K562 (cell line): Measurements from ENCODE around the gene MBP. TPM values are rescaled to one million over a fixed set of nuclear protein-coding genes. Genes with fewer than 3 reads are reported as not detected.

Experiments used
- ATAC-seq: fragments of 200-7000 bp; cut with Tn5 transposase; 3 replicates; pipeline ENCODE4 v1.9.1; 2020; ENCODE audit warnings: moderate library complexity
- BruUV-seq: library from RNA; stranded (reverse); fragments of 400-500 nt; replicated peaks from 2 replicates; lab custom pipeline; 2021; lab: Mats Ljungman, UMichigan
- CTCF ChIA-PET: fragments of 300-600 bp; formaldehyde crosslinking; extraction: SDS; loops from one replicate; lab custom pipeline; 2021; ENCODE audit warnings: low intra/inter-chr PET ratio; lab: Yijun Ruan, JAX
- POLR2A ChIA-PET: fragments of 300-600, 350-650 bp; sonication (Branson Sonifier 250); formaldehyde crosslinking; extraction: SDS; loops from one replicate; lab custom pipeline; 2021; ENCODE audit warnings: antibody characterized with exemption, inconsistent platforms; lab: Yijun Ruan, JAX
- DNase-seq, 4 experiments: peaks; one replicate each; pipeline versions ENCODE4 v3.0.0 to v3.0.0-alpha.2; 2011 to 2018; ENCODE audit warnings: low spot score in 3 of 4, mixed read lengths in 3 of 4; ENCODE audit errors: extremely low read depth in 1 of 4
- FAIRE-seq: peaks from 2 replicates; lab custom pipeline; 2011; peaks lifted over from hg19 to GRCh38; lab: Jason Lieb, UNC
- H2AFZ ChIP-seq: 2 replicates; pipeline ENCODE4 v1.6.0; 2011; ENCODE audit warnings: low read depth, low read length, control low read depth, inconsistent platforms
- H3K27ac ChIP-seq: fragments of 200-600 bp; 3 replicates; pipeline ENCODE4 v1.8.0; 2011; ENCODE audit warnings: low read depth, mild to moderate bottlenecking, control low read depth, inconsistent platforms, low read length, moderate library complexity, mixed read lengths; ENCODE audit errors: extremely low read depth
- H3K27me3 ChIP-seq, 2 experiments: fragments of 300-600 bp in 1 of 2; 2 replicates in 1 of 2; 3 replicates in 1 of 2; pipeline versions ENCODE4 v1.6.0 to v1.8.0; 2011; ENCODE audit warnings: inconsistent platforms in 2 of 2, low read length in 2 of 2, mild to moderate bottlenecking in 1 of 2, mixed read lengths in 1 of 2, moderate library complexity in 1 of 2; ENCODE audit not compliant: control insufficient read depth in 2 of 2, insufficient read depth in 2 of 2
- H3K36me3 ChIP-seq: fragments of 300-600 bp; 3 replicates; pipeline ENCODE4 v1.8.0; 2011; ENCODE audit warnings: mild to moderate bottlenecking, low read length, inconsistent platforms; ENCODE audit not compliant: control insufficient read depth, insufficient read depth
- H3K4me1 ChIP-seq, 2 experiments: fragments of 200-600 bp in 1 of 2; replicated peaks in 1 of 2; 2 replicates in 1 of 2; 3 replicates in 1 of 2; pipeline versions ENCODE4 v1.5.1 to v1.8.0; 2011; ENCODE audit warnings: inconsistent platforms in 2 of 2, low read length in 2 of 2, mild to moderate bottlenecking in 1 of 2, mixed read lengths in 1 of 2, moderate library complexity in 1 of 2; ENCODE audit not compliant: control insufficient read depth in 2 of 2, insufficient read depth in 2 of 2
- H3K4me2 ChIP-seq: 2 replicates; pipeline ENCODE4 v1.6.1; 2011; ENCODE audit warnings: low read length, control low read depth, inconsistent platforms, mixed read lengths; ENCODE audit not compliant: insufficient read depth
- H3K4me3 ChIP-seq: fragments of 200-600 bp; sonication (generic), shearing (Covaris generic); 2 replicates; pipeline ENCODE4 v1.5.1; 2016; ENCODE audit warnings: control low read depth, inconsistent platforms
- H3K79me2 ChIP-seq: fragments of 200-600 bp; 3 replicates; pipeline ENCODE4 v1.8.0; 2011; ENCODE audit warnings: low read length, inconsistent platforms; ENCODE audit not compliant: control insufficient read depth, insufficient read depth
- H3K9ac ChIP-seq, 2 experiments: 2 replicates each; pipeline versions ENCODE4 v1.6.0 to v1.6.1; 2011; ENCODE audit warnings: low read depth in 2 of 2, low read length in 2 of 2, control low read depth in 1 of 2, inconsistent platforms in 1 of 2, mild to moderate bottlenecking in 1 of 2, mixed read lengths in 1 of 2; ENCODE audit not compliant: insufficient read depth in 1 of 2
- H3K9me1 ChIP-seq: one replicate; pipeline ENCODE4 v1.6.0; 2011; ENCODE audit warnings: inconsistent platforms, mild to moderate bottlenecking, low read length, moderate library complexity; ENCODE audit not compliant: control insufficient read depth, insufficient read depth
- H3K9me3 ChIP-seq: replicated peaks from 2 replicates; pipeline ENCODE4 v1.5.1; 2011; ENCODE audit warnings: low read depth, low read length, inconsistent platforms; ENCODE audit not compliant: control insufficient read depth, insufficient read depth
- H4K20me1 ChIP-seq: replicated peaks from 2 replicates; pipeline ENCODE4 v1.6.1; 2011; ENCODE audit warnings: low read length, inconsistent platforms, mixed read lengths; ENCODE audit not compliant: control insufficient read depth, insufficient read depth
- FIP1L1 ChIP-seq: fragments of 200-400 bp; formaldehyde crosslinking; IDR thresholded peaks from 2 replicates; pipeline ENCODE4 v1.6.1; 2018; ENCODE audit warnings: mild to moderate bottlenecking, low read depth, low read length; ENCODE audit not compliant: poor library complexity, severe bottlenecking
- IRF2 ChIP-seq: sonication (generic); formaldehyde crosslinking; IDR thresholded peaks from 2 replicates; pipeline ENCODE4 v1.8.1; 2022; ENCODE audit warnings: mild to moderate bottlenecking, missing genetic modification reagents
- NR2C1 ChIP-seq, 2 experiments: fragments of 450-650 bp; IDR thresholded peaks; 2 replicates each; pipeline ENCODE4 v1.6.1; 2017; ENCODE audit warnings: mild to moderate bottlenecking in 2 of 2, antibody characterized with exemption in 1 of 2, inconsistent platforms in 1 of 2, missing compliant biosample characterization in 1 of 2, missing genetic modification characterization in 1 of 2
- SMC3 ChIP-seq: conservative IDR thresholded peaks from 2 replicates; pipeline ENCODE4 v1.6.1; 2011; ENCODE audit warnings: low read depth, low read length, improper control_type of control experiment; ENCODE audit not compliant: insufficient read depth
- SP2 ChIP-seq: IDR thresholded peaks from 2 replicates; pipeline ENCODE4 v1.6.1; 2011; ENCODE audit warnings: mild to moderate bottlenecking, low read depth, low read length, moderate library complexity; ENCODE audit not compliant: poor library complexity, severe bottlenecking; ENCODE audit errors: extremely low read depth
- ZNF239 ChIP-seq: fragments of 250-450 bp; sonication (Bioruptor Pico); IDR thresholded peaks from 2 replicates; pipeline ENCODE4 v1.4.0; 2020; ENCODE audit warnings: mild to moderate bottlenecking
- ZNF583 ChIP-seq: fragments of 250-450 bp; sonication (Bioruptor Pico); IDR thresholded peaks from 2 replicates; pipeline ENCODE4 v1.4.0; 2020
- WGBS: fragments of 100-300 bp; shearing (Covaris generic); methylation state at CpG from one replicate; pipeline ENCODE4 v1.1.6; 2016; ENCODE audit warnings: low coverage, mixed read lengths; ENCODE audit not compliant: insufficient coverage; ENCODE audit errors: missing lambda C conversion rate; 5-methylcytosine and 5-hydroxymethylcytosine counted together
- in situ Hi-C: fragments of 300-500 bp; cut with MboI; formaldehyde crosslinking; loops from 4 replicates; pipeline ENCODE4 v1.15.0; 2018; ENCODE audit warnings: inconsistent platforms, mixed read lengths
- intact Hi-C: fragments of 100-400 bp; cut with micrococcal nuclease; formaldehyde crosslinking; loops from 2 replicates; pipeline ENCODE4 v1.14.2; 2022
- polyA plus RNA-seq, 8 experiments: library from polyadenylated mRNA; depleted of rRNA in 4 of 8; stranded (reverse) in 5 of 8; unstranded in 3 of 8; fragments of >200 nt; fragmentation: Nextera tagmentation in 2 of 8; fragmentation: Illumina TruSeq in 1 of 8; extraction: Ambion mirVana in 2 of 8; extraction: Trizol in 1 of 8; gene quantifications; 2 replicates each; pipeline versions ENCODE4 v1.2.1 to v1.2.3, GENCODE V29; 2011 to 2014; ENCODE audit warnings: inconsistent platforms in 1 of 8, missing spikeins in 1 of 8
- total RNA-seq, 7 experiments: library from RNA; depleted of rRNA in 6 of 7; stranded (reverse); fragments of >200 nt in 6 of 7; fragmentation: Illumina TruSeq in 2 of 7; extraction: Trizol in 2 of 7; gene quantifications; 2 replicates each; pipeline versions ENCODE4 v1.2.1 to v1.2.3, GENCODE V29; 2011 to 2021; ENCODE audit warnings: low replicate concordance in 1 of 7
- TF ChIP-seq, protein P1 (sequence below), 2 experiments: fragments of 450-650 bp; IDR thresholded peaks; 2 replicates each; pipeline ENCODE4 v1.6.1; 2016; ENCODE audit warnings: mild to moderate bottlenecking in 2 of 2, borderline replicate concordance in 1 of 2, low read depth in 1 of 2, moderate library complexity in 1 of 2
- TF ChIP-seq, protein P2 (sequence below): fragments of 250-450 bp; sonication (Bioruptor Pico); IDR thresholded peaks from 2 replicates; pipeline ENCODE4 v1.5.0; 2021
- TF ChIP-seq, protein P3 (sequence below), 2 experiments: IDR thresholded peaks; 2 replicates each; pipeline ENCODE4 v1.6.1; 2011; ENCODE audit warnings: borderline replicate concordance in 1 of 2, control low read depth in 1 of 2, low read depth in 1 of 2, low read length in 1 of 2, mild to moderate bottlenecking in 1 of 2, mixed read lengths in 1 of 2, moderate library complexity in 1 of 2; ENCODE audit not compliant: insufficient read depth in 1 of 2, insufficient read length in 1 of 2, poor library complexity in 1 of 2, severe bottlenecking in 1 of 2; ENCODE audit errors: extremely low read depth in 1 of 2

MBP gene
- total and polyA plus RNA-seq, 9 of the 15 experiments (the other 6 are each of a cell fraction or from before 2014, with no cell fraction given): 0.09 TPM; not detected in 8

DNA sequence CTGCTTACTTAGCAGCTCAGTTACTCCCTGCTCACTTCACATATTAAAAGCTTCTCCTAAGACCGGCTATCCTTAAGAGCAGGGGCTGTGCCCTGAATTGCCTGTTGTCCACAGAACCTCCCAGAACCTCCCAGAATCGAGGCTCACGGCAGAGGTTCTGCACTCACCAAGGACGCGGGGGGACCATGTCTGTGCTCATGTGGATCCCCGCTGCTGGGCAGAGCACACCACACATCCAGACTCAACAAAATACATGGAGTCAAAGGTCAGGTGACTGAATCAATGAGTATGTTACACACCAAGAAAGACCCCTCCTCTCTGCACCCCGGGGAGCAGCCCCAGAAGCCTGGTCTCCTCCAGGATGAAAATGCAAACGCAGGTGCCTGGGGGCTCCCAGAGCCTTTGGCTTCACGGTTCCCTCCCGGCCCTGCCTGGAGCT, 149.0 kb downstream of the MBP start:
- ChIA-PET POLR2A (interaction anchor here (0.6 kb wide), 1 partner anchor 14 kb away, joined by 3 read pairs; no protein-coding TSS in a partner anchor), CTCF (interaction anchor here (2.0 to 2.1 kb wide), 2 partner anchors 109 to 181 kb away, joined by 10 to 20 read pairs; no protein-coding TSS in a partner anchor)
- H3K9me3 ChIP-seq: no peaks in the 10 kb centered on the region
- H3K27ac ChIP-seq: no peak overlapping the region
- intact Hi-C loops (loop anchor here (1.0 to 2.0 kb wide), 3 partner anchors 61 to 181 kb away; no protein-coding TSS in a partner anchor), in situ Hi-C loops (loop anchor here (5.0 kb wide), 1 partner anchor 176 kb away; no protein-coding TSS in a partner anchor)
- ATAC-seq (peak; percentile 12; the same call in 1 of the 3 replicates), FAIRE-seq (no peak), DNase-seq (no peak)
- no peaks in the 10 kb centered on the region; the same call in 1 of the 2 replicates for H4K20me1 ChIP-seq
- H3K79me2 ChIP-seq: no peaks in the 10 kb centered on the region
- no peak overlapping the region for H2AFZ ChIP-seq
- BruUV-seq: no TSS peak
- H3K27me3 ChIP-seq: peaks cover 25 to 73% of the 10 kb centered on the region in 2 experiments
- no peak overlapping the region for H3K9ac ChIP-seq
- no peaks in the 10 kb centered on the region for H3K36me3 ChIP-seq
- 5% methylated on average over 8 of the region's 10 CpGs for WGBS
- peaks cover 0 to 8% of the 10 kb centered on the region in 2 experiments; a peak in 2 of 5 replicates for H3K4me1 ChIP-seq
- no peak overlapping the region for H3K4me3 ChIP-seq
- H3K4me2 ChIP-seq: no peak overlapping the region
- H3K9me1 ChIP-seq: no peaks in the 10 kb centered on the region
- no peak for TF ChIP-seq IRF2 (CRISPR knock-in tag)
- TF ChIP-seq NR2C1 (IDR thresholded peaks at IDR 0.05): no peak
- no peak for TF ChIP-seq NR2C1 (tag; IDR thresholded peaks at IDR 0.05)
- TF ChIP-seq SMC3: no peak
- TF ChIP-seq FIP1L1: no peak
- TF ChIP-seq ZNF583 (CRISPR knock-in tag): no peak
- TF ChIP-seq SP2: no peak
- TF ChIP-seq, protein P1, sequence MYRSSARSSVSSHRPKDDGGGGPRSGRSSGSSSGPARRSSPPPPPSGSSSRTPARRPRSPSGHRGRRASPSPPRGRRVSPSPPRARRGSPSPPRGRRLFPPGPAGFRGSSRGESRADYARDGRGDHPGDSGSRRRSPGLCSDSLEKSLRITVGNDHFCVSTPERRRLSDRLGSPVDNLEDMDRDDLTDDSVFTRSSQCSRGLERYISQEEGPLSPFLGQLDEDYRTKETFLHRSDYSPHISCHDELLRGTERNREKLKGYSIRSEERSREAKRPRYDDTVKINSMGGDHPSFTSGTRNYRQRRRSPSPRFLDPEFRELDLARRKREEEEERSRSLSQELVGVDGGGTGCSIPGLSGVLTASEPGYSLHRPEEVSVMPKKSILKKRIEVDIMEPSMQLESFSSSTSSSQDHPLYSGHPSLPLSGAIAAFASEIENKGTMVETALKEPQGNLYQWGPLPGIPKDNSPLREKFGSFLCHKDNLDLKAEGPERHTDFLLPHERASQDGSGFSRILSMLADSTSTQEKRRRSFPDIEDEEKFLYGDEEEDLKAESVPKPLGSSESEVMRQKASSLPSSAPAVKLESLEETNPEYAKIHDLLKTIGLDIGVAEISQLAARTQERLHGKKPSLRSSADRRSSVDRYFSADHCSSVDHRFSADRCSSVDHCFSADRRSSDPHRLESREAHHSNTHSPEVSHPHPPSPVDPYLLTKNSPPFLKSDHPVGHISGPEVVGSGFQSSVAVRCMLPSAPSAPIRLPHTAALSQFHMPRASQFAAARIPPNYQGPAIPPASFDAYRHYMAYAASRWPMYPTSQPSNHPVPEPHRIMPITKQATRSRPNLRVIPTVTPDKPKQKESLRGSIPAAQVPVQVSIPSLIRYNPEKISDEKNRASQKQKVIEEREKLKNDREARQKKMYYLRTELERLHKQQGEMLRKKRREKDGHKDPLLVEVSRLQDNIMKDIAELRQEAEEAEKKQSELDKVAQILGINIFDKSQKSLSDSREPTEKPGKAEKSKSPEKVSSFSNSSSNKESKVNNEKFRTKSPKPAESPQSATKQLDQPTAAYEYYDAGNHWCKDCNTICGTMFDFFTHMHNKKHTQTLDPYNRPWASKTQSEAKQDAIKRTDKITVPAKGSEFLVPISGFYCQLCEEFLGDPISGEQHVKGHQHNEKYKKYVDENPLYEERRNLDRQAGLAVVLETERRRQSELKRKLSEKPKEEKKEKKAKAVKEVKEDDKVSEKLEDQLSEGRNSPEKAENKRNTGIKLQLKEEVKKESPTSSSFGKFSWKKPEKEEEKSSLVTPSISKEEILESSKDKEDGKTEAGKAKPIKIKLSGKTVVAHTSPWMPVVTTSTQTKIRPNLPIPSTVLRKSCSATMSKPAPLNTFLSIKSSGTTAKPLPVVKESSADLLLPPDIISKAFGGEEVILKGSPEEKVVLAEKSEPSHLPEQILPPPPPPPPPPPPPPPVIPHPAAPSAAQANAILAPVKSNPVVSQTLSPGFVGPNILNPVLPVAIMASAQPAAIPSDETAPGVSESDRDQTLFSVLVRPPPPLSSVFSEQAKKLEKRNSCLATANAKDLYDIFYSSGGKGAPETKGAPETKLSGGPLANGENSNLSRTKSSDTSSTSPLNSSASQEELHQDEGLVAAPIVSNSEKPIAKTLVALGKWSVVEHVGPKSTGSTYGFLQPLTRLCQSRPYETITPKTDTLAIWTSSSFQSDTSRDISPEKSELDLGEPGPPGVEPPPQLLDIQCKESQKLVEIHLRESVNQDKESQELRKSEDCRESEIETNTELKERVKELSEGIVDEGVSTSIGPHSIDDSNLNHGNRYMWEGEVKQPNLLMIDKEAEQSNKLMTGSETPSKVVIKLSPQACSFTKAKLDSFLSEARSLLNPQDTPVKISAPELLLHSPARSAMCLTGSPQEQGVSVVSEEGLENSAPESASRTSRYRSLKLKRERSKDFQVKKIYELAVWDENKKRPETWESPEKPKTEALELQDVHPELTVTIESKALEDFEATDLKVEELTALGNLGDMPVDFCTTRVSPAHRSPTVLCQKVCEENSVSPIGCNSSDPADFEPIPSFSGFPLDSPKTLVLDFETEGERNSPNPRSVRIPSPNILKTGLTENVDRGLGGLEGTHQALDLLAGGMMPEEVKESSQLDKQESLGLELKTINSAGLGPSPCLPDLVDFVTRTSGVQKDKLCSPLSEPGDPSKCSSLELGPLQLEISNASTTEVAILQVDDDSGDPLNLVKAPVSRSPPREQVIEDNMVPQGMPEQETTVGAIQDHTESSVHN (IDR thresholded peaks at IDR 0.05; ENCODE audit: borderline replicate concordance in 1 of 2, low read depth in 1 of 2): no peak
- TF ChIP-seq ZNF239 (CRISPR knock-in tag): no peak
- TF ChIP-seq, protein P2, sequence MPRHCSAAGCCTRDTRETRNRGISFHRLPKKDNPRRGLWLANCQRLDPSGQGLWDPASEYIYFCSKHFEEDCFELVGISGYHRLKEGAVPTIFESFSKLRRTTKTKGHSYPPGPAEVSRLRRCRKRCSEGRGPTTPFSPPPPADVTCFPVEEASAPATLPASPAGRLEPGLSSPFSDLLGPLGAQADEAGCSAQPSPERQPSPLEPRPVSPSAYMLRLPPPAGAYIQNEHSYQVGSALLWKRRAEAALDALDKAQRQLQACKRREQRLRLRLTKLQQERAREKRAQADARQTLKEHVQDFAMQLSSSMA: no peak
- TF ChIP-seq, protein P3, sequence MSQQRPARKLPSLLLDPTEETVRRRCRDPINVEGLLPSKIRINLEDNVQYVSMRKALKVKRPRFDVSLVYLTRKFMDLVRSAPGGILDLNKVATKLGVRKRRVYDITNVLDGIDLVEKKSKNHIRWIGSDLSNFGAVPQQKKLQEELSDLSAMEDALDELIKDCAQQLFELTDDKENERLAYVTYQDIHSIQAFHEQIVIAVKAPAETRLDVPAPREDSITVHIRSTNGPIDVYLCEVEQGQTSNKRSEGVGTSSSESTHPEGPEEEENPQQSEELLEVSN (IDR thresholded peaks at IDR 0.05; ENCODE audit: borderline replicate concordance in 1 of 2, extremely low read depth in 1 of 2, insufficient read depth in 1 of 2, insufficient read length in 1 of 2, low read depth in 1 of 2, low read length in 1 of 2, poor library complexity in 1 of 2, severe bottlenecking in 1 of 2): no peak
